Thoracic aorta (tissue), 2 donors: ENCODE results near the gene CENPL. TPM values are rescaled to one million over a fixed set of nuclear protein-coding genes. Genes with fewer than 3 reads are reported as not detected.
"Not testable (repeated sequence)": the region's sequence is repeated elsewhere in the genome, so short reads cannot be mapped to it uniquely, and the experiment has no call there.

Source experiments
- ATAC-seq: fragments of 150-250 bp; one replicate; pipeline ENCODE4 v1.8.0; 2017; ENCODE audit warnings: low read depth; ENCODE audit not compliant: insufficient number of reproducible peaks, low FRiP score
- DNase-seq: peaks from one replicate; pipeline ENCODE4 v3.0.0-alpha.2; 2020; ENCODE audit warnings: low spot score
- H3K27ac ChIP-seq, 2 donors: fragments of 200-600 bp; sonication (generic); 1 replicate in 1 of 2; 2 replicates in 1 of 2; pipeline ENCODE4 v1.5.1; 2016; ENCODE audit warnings: mild to moderate bottlenecking in 2 of 2, moderate library complexity in 2 of 2
- H3K27me3 ChIP-seq: fragments of 200-600 bp; sonication (generic); replicated peaks from 2 replicates; pipeline ENCODE4 v1.6.0; 2016; ENCODE audit warnings: mild to moderate bottlenecking; ENCODE audit not compliant: insufficient read depth
- H3K36me3 ChIP-seq: fragments of 200-600 bp; sonication (generic); one replicate; pipeline ENCODE4 v1.5.1; 2016
- H3K4me1 ChIP-seq, 2 donors: fragments of 200-600 bp; sonication (generic); 1 replicate in 1 of 2; 2 replicates in 1 of 2; pipeline versions ENCODE4 v1.5.1 to v1.6.0; 2016; ENCODE audit warnings: low read depth in 2 of 2, mild to moderate bottlenecking in 1 of 2; ENCODE audit not compliant: control insufficient read depth in 1 of 2
- H3K4me3 ChIP-seq: fragments of 200-600 bp; sonication (generic); 2 replicates; pipeline ENCODE4 v1.5.1; 2016; ENCODE audit warnings: mild to moderate bottlenecking
- H3K9me3 ChIP-seq: fragments of 200-600 bp; sonication (generic); 2 replicates; pipeline ENCODE4 v1.5.1; 2016
- CTCF ChIP-seq: fragments of 200-600 bp; sonication (generic); IDR thresholded peaks from one replicate; pipeline ENCODE4 v1.5.1; 2019; ENCODE audit warnings: antibody characterized with exemption
- total RNA-seq, 2 donors: library from RNA; depleted of rRNA; stranded (reverse); fragments of >200 nt; gene quantifications; one replicate each; pipeline versions ENCODE4 v1.1.0 to v1.2.3, GENCODE V29; 2016

The CENPL gene
- total RNA-seq, 2 donors from 2014 or later: 1.5 to 3.3 TPM

- peaks cover 27% of the 10 kb centered on the region for H3K36me3 ChIP-seq
- TF ChIP-seq CTCF: no peak
These were observed 37.1 kb upstream of the CENPL start for GRCh38 chr1:173861731-173862145.

GRCh38 chr1:173860065-173860464 lies 35.4 kb upstream of the CENPL start:
- H3K36me3 ChIP-seq: peaks cover 24% of the 10 kb centered on the region
- H3K4me1 ChIP-seq: peaks cover 0 to under 1% of the 10 kb centered on the region in 2 donors
- DNase-seq: no peak
- no peak for TF ChIP-seq CTCF
- no peak overlapping the region for H3K27ac ChIP-seq
- no peak for ATAC-seq
- H3K4me3 ChIP-seq: no peak overlapping the region
- no peaks in the 10 kb centered on the region for H3K9me3 ChIP-seq
- H3K27me3 ChIP-seq: no peaks in the 10 kb centered on the region

More at GRCh38 chr1:173861731-173862145, 37.1 kb upstream of the CENPL start:
- H3K9me3 ChIP-seq: no peaks in the 10 kb centered on the region
- no peak overlapping the region for H3K4me3 ChIP-seq
- no peak for DNase-seq
- H3K27me3 ChIP-seq: no peaks in the 10 kb centered on the region
- H3K4me1 ChIP-seq: peaks cover 9 to 17% of the 10 kb centered on the region in 2 donors
- no peak overlapping the region for H3K27ac ChIP-seq
- ATAC-seq: no peak

GRCh38 chr1:173859547-173859946 lies 34.9 kb upstream of the CENPL start:
- not testable (repeated sequence) for H3K9me3 ChIP-seq, H3K4me3 ChIP-seq, ATAC-seq, H3K27me3 ChIP-seq, H3K27ac ChIP-seq, DNase-seq, H3K4me1 ChIP-seq
- H3K36me3 ChIP-seq: peaks cover 19% of the 10 kb centered on the region

GRCh38 chr1:173857363-173857917 lies 32.8 kb upstream of the CENPL start:
- Histone ChIP-seq H3K4me3 (no peak overlapping the region), H3K36me3 (peaks cover 4% of the 10 kb centered on the region), H3K27me3 (no peaks in the 10 kb centered on the region), H3K9me3 (no peaks in the 10 kb centered on the region), H3K27ac (no peak overlapping the region), H3K4me1 (no peaks in the 10 kb centered on the region)
- ATAC-seq (no peak), DNase-seq (no peak)
- TF ChIP-seq CTCF: no peak

GRCh38 chr1:173856903-173857302 lies 32.2 kb upstream of the CENPL start:
- H3K27ac ChIP-seq: no peak overlapping the region
- DNase-seq (no peak), ATAC-seq (no peak)
- no peak overlapping the region for H3K4me3 ChIP-seq
- no peaks in the 10 kb centered on the region for H3K4me1 ChIP-seq
- H3K9me3 ChIP-seq: no peaks in the 10 kb centered on the region
- H3K27me3 ChIP-seq: no peaks in the 10 kb centered on the region
- no peak for TF ChIP-seq CTCF
- peaks cover 2% of the 10 kb centered on the region for H3K36me3 ChIP-seq

GRCh38 chr1:173856014-173856413 lies 31.3 kb upstream of the CENPL start:
- no peak overlapping the region for H3K4me3 ChIP-seq
- TF ChIP-seq CTCF: no peak
- no peaks in the 10 kb centered on the region for H3K27me3 ChIP-seq
- H3K36me3 ChIP-seq: no peaks in the 10 kb centered on the region
- no peak for DNase-seq
- no peak overlapping the region for H3K27ac ChIP-seq
- H3K4me1 ChIP-seq: no peaks in the 10 kb centered on the region
- ATAC-seq: no peak
- no peaks in the 10 kb centered on the region for H3K9me3 ChIP-seq
